CD4-positive, alpha-beta T cell treated with Interleukin-10 for 1 hour (primary cell): ENCODE measurements around the gene MAGEB3.

ENCODE experiments used
- DNase-seq: peaks from one replicate; pipeline ENCODE4 v3.0.0-alpha.2; 2020

Gene MAGEB3

DNA sequence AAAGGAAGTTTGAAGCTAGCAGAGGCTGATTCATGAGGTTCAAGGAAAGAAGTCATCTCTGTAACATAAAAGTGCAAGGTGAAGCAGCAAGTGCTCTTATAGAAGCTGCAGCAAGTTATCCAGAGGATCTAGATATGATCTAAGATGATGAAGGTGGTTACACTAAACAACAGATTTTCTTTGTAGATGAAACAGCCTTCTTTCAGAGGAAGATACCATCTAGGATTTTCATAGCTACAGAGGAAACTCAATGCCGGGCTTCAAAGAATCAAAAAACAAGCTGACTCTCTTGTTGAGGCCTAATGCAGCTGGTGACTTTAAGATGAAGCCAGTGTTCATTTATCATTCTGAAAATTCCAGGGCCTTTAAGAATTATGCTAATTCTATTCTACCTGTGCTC lies 50.0 kb downstream of the MAGEB3 start:
- no peak for DNase-seq

DNA sequence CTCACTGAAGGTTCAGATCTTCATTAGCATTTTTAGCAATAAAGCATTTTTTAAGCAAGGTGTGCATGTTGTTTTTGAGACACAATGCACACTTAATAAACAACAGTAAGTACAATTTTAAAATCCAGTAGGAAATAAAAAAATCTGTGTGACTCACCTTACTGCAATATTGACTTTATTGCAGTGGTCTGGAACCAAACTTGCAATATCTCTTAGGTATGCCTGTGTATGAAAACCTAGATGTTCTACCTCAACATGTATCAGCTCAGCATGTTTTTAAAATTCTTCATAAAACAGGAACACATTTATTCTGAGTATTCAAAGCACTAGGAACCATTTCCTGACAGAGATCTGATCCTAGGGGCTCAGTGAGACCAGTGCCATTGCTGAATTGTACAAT lies 52.1 kb downstream of the MAGEB3 start:
- no peak for DNase-seq

DNA sequence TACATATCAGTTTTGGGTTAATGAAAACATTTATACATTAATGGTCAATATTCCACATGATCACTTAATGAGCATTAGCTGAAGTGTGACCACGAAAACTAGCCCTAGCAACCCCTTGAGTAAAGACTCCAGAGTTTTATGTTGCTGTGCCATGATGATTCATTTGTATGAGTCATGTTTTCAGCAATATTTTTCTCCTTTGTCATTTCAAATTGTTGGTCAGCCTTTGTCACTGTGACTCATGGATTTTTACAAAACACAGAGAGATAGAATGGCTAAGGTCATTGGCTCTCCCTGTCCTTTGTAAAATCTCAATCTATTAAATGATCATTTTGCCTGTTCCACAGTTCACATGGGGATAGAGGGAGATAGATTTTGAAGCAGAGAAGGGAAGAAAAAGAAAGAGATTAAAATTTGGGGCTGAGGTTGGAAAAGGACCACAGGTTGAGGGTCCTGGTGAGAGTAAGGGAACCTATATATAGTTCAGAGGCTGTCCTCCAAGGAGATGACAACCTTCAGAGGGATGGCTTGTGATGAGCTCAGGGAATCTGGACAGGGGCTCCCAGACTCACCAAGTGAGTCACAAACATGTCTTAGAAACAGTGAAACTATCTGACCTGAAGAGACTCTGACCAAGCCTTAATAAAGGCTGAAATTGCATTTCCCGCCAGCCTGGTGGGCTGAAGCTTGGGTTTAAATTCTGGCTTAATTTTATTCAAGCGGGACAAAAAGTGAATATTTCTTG lies 53.2 kb downstream of the MAGEB3 start:
- DNase-seq = no peak
